T47D (cell line): Measurements from ENCODE around the gene TANGO2.

ENCODE experiments used
- DNase-seq, 2 experiments: peaks; one replicate each; pipeline versions ENCODE4 v3.0.0 to v3.0.0-alpha.2; 2011 to 2012; ENCODE audit warnings: low read depth in 1 of 2, low spot score in 1 of 2
- JUND ChIP-seq: IDR thresholded peaks from 2 replicates; pipeline ENCODE4 v1.6.1; 2012; ENCODE audit warnings: low read depth
- in situ Hi-C: cut with HindIII; loops from 2 replicates; pipeline ENCODE4 v1.10.0; 2016; ENCODE audit warnings: low sequenced_read_pairs, low pct_unique_long_range_greater_than_20kb

TANGO2 gene

DNA sequence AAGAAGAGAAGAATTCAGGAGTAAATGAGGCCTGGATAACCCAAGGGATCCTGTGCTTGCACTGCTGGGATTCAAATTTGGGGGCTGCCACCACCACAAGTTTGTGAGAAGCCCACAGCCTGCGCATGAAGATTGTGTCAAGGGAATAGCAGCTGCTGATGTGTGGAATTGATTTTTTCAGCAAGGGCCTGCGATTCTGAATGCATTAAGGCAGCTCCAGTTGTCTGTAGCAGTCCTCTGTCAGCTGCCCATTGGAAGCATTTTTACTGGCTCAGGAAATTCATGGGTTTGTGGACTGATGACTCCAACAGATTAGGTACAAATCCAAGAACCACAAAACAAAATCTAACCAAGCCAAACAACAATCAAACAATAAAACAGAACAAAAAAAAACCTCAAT lies 18.3 kb upstream of the TANGO2 start:
- no peak for DNase-seq
- in situ Hi-C loops = no loop called here
- TF ChIP-seq JUND = no peak

DNA sequence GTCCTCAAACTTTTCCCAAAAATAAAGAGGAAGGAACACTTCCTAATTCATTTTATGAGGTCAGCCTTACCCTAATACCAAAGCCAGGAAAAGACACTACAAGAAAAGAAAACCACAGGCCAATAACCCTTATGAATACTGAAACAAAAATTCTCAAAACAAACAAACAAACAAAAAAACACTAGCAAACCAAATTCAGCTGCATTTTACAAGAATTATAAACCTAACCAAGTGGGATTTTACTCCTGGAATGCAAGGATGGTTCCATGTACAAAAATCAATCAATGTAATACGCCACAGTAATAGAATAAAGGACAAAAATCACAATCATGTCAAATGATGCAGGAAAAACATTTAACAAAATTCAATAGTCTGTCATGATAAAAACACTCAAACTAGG lies 17.6 kb upstream of the TANGO2 start:
- in situ Hi-C loops = no loop called here
- DNase-seq = no peak
- TF ChIP-seq JUND = no peak

DNA sequence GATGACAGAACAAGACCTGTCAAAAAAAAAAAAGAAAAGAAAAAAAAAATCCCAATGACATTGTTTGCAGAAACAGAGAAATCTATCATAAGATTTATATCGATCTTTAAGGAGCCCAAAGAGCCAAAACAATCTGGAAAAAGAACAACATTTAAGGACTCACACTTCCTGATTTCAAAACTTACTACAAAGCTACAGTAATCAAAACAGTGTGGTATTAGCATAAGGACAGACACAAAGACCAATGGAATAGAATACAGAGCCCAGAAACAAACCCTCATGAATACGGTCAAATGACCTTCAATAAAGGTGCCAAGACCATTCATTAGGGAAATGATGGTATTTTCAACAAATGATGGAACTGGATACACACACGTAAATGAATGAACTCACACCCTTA lies 16.4 kb upstream of the TANGO2 start:
- TF ChIP-seq JUND = no peak
- DNase-seq = no peak
- in situ Hi-C loops = no loop called here

DNA sequence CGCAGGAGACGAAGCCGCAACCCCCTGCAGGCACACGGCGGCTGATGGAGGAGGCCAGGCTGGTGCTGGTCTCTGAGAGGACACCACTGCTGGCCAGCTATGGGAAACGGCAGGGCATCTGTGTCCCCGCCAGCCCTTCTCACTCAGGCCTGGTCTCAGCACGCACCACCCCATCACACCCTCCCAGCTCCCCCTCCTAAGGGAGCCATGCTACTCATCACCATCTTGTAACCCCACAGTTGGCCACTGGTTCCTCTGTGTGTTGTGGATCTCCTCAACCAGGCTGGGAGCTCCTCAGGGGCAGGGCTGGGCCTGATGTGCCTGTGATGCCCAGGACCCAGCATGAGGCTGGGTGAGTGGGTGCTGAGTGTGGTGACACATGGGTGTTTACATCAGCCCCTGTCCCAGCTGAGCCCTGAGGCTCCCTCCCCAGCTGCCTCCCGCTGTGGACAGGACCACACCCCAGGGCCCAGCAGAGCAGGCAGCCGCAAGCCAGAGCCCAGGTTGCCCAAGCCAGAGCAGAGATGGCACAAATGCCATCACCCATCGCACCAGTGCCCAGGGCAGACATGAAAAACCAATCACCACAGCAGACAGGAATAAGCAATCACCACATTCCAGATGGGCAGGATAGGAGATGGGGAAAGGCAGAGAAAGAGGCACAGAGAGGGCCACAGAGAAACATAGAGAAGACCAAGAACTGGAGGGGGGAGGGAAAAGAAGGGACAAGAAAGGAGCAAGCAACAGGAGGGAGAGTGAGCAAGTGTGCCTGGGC lies 12.5 kb upstream of the TANGO2 start:
- in situ Hi-C loops = no loop called here
- TF ChIP-seq JUND = no peak
- no peak for DNase-seq

DNA sequence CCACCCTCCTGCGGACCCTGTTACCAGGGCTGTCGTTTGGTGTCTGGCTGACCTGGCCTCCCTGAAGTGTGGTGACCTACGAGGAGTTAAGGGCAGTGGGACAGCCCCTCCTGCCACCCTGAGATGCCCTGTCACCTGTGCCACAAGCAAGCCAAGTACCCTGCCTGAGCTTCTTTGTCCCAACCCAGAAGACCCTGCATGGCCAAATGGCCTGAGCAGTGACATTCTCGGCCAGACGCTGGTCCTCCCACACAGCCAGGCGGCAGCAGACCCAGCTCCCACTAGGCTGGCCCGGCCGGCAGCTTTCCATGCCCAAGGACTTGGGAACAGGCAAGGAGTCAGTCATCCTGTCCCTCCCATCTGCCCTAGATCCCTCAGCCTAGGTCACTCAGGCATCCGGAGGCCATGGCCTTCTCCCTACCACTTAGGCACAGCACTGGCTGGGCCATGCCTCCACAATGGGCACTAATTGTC lies 11.9 kb upstream of the TANGO2 start:
- TF ChIP-seq JUND = no peak
- in situ Hi-C loops = no loop called here
- no peak for DNase-seq

DNA sequence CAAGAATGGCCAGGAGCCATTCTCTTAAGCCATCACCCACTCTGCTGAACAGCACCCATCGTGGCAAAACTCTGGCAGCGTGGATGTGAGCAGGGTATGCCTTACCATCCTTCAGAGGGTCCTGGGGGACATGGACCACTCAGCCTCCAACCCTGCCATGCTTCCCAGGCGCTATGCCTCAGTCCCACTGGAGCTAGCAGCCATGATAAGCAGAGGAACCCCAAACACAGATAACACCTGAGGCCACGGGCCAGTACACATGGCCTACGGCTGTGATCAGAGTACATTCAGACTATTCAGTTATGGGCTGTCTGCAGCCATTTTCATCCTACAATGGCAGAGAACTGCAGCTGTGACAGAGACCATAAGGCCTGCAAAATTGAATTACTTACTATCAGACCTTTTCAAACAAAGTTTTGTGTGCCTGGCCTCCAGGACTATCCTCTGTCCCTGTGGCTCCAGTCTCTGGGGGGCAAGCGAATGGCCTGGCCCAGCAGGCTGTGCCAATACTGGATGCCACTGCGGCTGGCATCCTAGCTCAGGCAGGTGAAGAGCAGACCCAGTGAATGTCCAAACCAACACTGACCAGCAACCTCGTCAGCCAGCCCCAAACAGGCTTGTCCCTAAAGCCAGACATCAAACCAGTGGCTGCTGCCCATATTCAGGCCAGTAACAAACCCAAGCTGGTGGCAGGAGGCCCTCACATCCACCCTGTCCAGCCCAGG lies 11.2 kb upstream of the TANGO2 start:
- in situ Hi-C loops = no loop called here
- no peak for TF ChIP-seq JUND

DNA sequence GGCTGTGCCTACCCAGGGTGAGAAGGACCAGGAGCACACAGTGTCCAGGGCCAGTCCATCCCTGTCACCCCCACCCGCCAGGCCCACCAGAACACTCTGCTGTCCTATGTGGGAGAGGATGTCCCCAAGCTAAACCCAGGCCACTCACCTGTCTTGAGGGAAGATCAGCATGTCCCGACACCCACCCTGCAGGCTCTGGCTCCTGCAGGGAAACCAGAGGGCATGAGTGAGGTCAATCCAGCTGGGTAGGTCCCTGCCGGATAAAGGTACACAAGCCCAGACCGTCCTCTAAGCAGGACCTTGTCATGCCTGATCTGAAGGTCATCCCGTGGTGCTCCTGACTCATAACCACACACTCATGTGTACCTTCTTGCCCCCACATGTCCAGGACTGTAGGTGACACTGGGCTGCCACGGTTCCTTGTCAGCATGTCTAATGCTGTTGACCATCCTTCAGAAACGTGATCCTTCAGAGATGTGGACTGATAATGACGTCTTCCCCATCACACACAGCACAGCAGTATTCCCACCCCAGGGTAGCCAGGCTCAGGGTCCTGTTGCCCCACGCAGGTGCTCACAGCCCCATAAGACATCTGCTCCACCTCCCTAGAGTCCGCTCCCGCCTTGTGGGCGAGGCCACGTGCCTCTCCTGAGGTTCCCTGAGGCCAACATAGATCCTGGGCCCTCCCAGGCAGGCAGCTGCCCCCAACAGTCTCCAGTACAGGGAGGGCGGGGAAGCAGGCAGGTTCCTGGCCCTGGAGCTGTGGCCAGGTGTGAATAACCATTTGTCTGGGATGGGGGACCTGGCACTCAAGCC lies 10.4 kb upstream of the TANGO2 start:
- in situ Hi-C loops = no loop called here

More for the DNA sequence above, 11.2 kb upstream of the TANGO2 start:
- no peak for DNase-seq

DNA sequence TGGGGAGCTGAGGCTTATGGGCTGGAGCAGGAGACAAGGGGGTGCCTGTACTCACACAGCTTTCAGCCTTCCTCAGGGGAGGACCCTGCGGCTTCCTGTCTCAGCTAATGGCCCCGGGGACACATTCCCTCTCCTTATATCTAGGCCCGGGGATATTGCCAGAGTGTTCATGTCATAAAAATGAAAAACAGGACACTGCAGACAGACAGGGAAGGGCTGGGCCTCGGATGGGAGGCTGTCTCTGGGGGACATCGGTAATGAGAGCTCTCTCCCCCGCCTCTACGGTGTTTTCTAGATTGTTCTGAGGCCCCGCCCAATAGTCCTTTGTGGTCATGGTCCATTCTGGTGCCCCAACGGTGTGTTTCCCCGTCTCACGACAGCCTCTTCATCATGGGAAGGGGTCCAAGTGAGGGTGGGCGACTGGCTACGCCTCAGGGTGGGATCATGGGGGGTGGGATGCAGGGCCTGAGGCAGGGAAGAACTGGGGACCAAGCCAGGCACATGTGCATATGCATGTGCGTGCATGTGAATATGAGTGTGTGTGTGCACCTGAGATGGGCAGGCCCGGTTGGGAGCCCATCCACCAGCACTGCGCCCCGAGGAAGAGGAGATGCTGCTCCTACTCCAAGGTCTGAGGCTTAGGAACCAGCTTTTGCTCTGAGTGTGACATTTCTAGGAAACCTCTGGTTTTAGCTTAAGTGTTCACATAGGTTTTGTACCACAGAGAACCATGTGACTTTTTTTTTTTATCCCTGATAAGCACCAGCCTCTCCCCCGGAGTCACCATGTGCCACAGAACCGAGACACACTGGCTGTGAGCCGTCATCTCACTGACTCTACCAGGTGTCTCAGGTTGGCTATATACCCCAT lies 9.6 kb upstream of the TANGO2 start:
- DNase-seq = no peak
- in situ Hi-C loops = no loop called here
- TF ChIP-seq JUND = no peak

More for the DNA sequence above, 10.4 kb upstream of the TANGO2 start:
- DNase-seq = no peak
- TF ChIP-seq JUND = no peak

DNA sequence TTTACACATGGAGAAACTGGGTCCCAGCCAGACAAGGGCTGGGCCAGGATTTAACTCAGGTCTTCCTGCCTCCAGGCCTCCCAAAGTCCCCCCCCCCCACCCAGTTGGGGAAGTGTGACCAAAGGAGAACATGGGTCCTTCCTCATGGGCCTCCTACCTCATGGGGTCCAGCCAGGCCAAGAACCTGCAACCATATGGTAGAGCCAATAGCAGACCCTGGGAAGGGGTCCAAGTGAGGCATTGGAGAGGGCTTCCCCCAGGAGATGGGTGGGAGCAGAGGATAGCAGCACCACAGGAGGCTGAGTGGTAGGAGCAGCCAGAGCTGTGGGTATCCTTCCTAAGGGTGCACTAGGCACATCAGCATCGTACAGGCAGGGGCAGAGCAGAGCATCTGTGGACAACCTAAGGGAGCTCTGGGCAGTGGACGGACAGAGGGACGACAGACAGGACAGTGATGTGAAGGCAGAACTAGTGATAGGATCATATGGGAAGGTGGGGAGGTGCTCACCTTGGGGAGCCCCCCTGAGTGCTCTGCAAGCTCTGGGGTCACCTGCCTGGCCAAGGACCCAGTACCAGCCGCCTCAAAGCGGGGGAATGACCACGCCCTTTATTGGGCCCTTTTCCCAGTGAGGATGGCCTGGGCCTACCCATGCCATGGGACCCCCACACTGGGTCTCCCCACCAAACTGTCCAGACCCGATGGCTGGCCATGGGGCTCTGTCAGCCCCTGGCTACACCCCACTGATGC lies 8.7 kb upstream of the TANGO2 start:
- no peak for DNase-seq
- in situ Hi-C loops = no loop called here
- TF ChIP-seq JUND = no peak

DNA sequence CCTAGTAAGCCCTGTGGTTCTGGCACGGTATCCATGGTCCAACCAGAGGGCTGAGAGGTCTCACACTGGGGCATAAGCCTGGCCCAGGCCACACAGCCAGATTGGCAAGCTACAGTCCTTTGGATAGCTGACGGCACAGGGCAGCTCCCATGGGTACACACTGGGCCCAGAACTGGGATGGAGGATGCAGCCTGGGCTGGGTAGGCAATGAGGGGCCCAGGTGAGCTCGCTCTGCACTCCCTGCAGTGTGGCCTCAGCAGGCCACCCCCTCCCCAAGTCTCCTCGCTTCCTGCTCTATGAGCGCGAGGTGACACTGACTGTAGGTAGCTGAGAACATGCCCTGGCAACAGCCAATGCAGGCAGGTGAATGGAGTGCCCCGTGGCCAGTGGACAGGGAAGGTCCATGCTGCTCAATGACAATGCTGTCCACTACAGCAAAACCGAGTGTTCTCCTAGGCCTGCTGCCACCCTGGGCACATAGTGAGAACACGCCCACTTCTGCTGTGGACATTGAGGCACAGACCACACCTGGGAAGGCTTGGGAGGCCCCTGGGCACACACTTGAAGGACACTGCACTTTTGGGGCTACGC lies 8.1 kb upstream of the TANGO2 start:
- in situ Hi-C loops = no loop called here
- no peak for DNase-seq
- no peak for TF ChIP-seq JUND

DNA sequence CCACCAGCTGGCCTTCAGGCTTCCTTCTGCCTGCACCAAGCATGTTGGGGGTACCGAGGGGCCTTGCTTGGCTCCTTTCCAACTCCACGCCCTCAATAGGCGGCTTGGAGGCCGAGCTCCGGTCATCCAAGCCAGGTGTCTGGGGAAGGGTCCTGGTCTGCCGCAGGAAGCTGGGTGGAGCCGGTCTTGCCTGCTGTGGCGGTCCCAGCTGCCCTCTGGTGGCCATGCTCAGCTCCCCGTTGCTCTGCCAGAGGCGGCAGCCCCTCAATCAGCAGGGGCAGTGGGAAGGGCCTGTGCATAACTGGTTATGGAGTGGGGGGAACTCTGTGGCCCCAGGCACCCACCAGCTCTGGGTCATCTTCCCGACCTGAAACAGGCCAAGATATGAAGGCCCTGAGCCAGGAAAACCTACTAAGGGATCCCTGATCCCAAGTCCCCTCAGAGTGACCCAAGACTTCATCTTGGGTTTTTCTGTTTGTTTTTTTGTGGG lies 7.5 kb upstream of the TANGO2 start:
- TF ChIP-seq JUND = no peak
- DNase-seq = no peak
- in situ Hi-C loops = no loop called here
